Astrocyte of the spinal cord (primary cell): ENCODE data around the gene HES3.

Source experiments
- DNase-seq: peaks from one replicate; pipeline ENCODE4 v3.0.0; 2011; ENCODE audit warnings: low read depth, low spot score
- H3K4me3 ChIP-seq: 2 replicates; pipeline ENCODE4 v1.5.1; 2011; ENCODE audit warnings: low read depth, mild to moderate bottlenecking, low read length, moderate library complexity
- in situ Hi-C: cut with HindIII; loops from 2 replicates; pipeline ENCODE4 v1.10.0; 2017; ENCODE audit warnings: low sequenced_read_pairs
- TF ChIP-seq, protein P1 (sequence below): IDR thresholded peaks from 2 replicates; pipeline ENCODE4 v1.5.1; 2012; ENCODE audit warnings: low read depth, mild to moderate bottlenecking, low read length, inconsistent platforms

HES3 gene

DNA sequence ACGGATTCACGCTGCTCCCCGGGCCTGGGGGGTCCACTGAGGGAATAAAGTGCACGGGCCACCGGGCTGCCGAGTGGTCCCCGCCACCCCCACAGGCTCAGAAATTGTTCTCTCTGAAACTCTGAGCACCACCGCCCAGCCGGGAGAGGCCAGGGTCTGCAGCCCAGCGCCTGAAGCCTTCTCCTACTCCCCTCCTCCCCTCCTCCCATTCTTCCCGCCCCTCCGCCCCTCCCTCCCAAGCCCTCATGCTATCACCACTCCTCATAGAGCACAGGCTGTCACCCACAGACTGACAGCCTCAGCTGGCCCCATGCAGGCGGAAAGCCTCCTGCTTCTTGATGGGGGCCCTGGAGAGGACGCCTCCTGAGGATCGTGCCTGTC lies 17.6 kb downstream of the HES3 start:
- peak overlapping the region; percentile 35 for H3K4me3 ChIP-seq
- DNase-seq, result no peak
- TF ChIP-seq, protein P1, sequence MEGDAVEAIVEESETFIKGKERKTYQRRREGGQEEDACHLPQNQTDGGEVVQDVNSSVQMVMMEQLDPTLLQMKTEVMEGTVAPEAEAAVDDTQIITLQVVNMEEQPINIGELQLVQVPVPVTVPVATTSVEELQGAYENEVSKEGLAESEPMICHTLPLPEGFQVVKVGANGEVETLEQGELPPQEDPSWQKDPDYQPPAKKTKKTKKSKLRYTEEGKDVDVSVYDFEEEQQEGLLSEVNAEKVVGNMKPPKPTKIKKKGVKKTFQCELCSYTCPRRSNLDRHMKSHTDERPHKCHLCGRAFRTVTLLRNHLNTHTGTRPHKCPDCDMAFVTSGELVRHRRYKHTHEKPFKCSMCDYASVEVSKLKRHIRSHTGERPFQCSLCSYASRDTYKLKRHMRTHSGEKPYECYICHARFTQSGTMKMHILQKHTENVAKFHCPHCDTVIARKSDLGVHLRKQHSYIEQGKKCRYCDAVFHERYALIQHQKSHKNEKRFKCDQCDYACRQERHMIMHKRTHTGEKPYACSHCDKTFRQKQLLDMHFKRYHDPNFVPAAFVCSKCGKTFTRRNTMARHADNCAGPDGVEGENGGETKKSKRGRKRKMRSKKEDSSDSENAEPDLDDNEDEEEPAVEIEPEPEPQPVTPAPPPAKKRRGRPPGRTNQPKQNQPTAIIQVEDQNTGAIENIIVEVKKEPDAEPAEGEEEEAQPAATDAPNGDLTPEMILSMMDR, result no peak
- in situ Hi-C loops, result no loop called here

DNA sequence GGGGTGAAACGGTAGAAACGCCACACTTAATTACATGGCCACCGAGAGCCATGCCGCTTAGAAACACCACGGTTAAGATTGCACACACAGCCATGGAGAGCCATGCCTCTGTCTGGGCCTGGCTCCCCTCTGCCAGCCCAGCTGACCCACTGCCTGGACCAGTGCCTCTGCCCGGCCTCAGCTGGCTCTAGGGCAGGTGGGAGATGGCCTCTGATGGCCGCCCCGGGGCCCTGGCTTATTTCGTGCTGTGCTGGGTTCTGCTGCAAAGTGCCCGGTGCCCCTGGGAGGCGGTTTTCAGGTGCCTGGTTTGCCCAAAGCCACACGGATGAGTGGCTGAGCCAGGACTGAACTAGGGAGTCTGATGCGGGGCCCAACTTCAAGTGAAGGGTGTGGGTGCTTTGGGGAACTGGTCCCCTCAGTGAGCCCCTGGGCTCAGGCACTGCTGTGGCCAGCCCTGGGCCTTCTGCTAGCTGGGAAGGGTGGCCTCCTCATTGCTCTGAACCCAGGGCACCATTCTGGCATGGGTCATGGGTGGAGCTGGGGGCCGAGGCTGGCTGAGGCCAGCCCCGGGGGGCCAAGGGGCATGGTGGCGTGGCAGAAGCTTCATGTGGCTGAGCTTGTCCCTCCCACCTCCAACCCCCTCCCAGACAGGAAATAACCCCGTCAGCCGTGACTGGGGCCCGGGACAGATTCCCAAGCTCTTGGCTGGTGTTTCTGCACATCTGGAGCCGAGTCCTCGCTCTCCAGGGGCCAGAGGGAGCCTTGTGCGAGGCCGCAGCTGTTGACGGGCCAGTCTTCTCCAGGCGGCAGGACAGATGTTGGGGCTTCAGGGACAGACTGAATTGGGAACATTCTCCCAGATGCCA lies 18.8 kb downstream of the HES3 start:
- DNase-seq, result no peak
- TF ChIP-seq, protein P1, result no peak
- in situ Hi-C loops, result no loop called here
- H3K4me3 ChIP-seq, result no peak overlapping the region

DNA sequence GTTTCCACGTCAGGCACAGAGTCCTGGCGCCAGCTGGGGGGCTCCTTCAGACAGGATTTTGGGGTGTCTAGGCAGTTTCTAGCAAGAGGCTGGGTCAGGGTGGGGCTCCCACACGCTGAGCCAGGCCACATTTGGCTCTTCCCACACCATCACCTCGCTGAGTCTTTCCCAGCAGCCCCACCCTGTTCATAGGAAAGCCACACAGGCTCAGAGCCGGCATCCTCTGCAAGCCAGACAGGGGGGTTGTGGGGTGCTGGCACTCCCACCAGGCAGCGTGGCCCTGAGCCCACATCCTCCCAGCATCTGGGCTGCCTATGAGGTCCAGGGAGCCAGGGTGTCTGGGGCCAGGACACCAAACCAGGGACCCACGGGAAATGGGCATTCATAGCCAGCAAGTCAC lies 19.7 kb downstream of the HES3 start:
- TF ChIP-seq, protein P1, result no peak
- DNase-seq, result no peak
- H3K4me3 ChIP-seq, result no peak overlapping the region
- in situ Hi-C loops, result no loop called here

DNA sequence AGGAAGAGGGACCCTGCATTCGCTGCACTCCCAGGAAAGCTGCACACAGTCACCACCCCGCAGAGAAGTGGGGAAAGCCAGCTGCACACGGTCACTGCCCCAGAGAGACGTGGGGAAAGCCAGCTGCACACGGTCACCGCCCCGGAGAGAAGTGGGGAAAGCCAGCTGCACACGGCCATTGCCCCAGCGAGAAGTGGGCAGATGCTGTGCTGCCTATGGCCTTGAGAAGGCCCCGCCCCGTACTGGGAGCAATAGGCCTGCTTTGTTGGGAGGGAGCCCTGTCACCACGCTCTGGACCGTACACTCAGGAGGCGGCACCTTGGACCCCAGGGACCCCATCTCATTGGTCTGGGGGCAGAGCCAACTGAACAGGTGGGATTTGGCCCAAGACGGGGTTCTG lies 21.2 kb downstream of the HES3 start:
- TF ChIP-seq, protein P1, result no peak
- no peak overlapping the region for H3K4me3 ChIP-seq
- no peak for DNase-seq
- in situ Hi-C loops, result no loop called here

DNA sequence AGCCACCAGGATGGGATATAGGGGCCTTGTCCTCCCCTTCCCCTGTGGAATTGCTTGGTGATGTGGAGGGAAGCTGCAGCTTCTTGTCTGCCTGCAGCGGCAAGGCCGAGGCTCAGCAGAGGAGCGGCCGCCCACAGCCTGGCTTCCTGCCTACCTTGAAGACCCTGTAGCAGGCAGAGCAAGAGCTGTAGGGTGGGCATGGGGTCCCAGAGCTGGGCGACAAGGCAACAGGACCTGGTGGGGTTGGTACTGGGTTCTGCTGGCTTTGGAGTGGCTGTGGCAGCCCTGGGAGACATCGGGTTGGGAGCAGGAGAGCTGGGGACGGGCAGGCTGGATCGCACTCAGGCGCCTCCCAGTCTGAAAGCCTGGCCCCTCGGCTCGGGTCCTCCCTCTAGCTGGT lies 22.7 kb downstream of the HES3 start:
- TF ChIP-seq, protein P1, result no peak
- in situ Hi-C loops, result no loop called here
- DNase-seq, result no peak
- no peak overlapping the region for H3K4me3 ChIP-seq

DNA sequence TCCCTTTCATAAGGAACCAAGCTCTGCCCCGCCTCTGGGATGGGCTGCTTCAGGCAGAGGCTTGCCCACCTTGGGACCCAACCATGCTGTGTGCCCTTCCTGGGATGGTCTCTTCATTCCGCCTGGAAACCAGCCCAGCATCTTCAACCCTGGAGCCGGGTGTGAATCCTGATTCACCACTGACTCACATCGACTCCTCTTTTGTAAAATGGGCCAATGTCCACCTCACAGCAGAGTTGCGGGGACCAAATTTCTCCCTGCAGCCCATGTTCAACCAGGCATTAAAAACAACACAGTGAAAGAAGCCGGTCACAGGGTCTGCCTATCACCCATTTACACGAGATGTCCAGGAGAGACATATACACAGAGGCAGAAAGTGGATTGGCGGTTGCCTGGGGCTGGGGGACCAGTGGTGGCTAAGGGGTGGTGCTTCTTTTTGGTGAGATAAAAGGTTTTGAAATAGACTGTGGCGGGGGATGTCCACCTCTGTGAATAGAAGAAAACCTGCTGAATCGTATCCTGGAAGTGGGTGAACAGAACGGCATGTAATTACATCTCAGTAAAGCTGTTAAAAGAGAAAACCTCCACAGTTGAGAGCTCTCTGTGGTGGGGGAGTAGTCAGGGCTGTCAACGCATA lies 23.8 kb downstream of the HES3 start:
- DNase-seq, result peak; percentile 38
- H3K4me3 ChIP-seq, result no peak overlapping the region
- TF ChIP-seq, protein P1, result no peak
- in situ Hi-C loops, result no loop called here
